22Rv1 (cell line): ENCODE results near the gene AQP11.

Experiments
- H3K27ac ChIP-seq: fragments of 450-650 bp; 2 replicates; pipeline ENCODE4 v1.5.1; 2017
- CTCF ChIP-seq: fragments of 450-650 bp; IDR thresholded peaks from 2 replicates; pipeline ENCODE4 v1.5.1; 2017; ENCODE audit warnings: mild to moderate bottlenecking
- ZFX ChIP-seq: fragments of 450-650 bp; IDR thresholded peaks from 2 replicates; pipeline ENCODE4 v1.6.1; 2017; ENCODE audit warnings: antibody characterized with exemption, borderline replicate concordance

Gene AQP11

DNA sequence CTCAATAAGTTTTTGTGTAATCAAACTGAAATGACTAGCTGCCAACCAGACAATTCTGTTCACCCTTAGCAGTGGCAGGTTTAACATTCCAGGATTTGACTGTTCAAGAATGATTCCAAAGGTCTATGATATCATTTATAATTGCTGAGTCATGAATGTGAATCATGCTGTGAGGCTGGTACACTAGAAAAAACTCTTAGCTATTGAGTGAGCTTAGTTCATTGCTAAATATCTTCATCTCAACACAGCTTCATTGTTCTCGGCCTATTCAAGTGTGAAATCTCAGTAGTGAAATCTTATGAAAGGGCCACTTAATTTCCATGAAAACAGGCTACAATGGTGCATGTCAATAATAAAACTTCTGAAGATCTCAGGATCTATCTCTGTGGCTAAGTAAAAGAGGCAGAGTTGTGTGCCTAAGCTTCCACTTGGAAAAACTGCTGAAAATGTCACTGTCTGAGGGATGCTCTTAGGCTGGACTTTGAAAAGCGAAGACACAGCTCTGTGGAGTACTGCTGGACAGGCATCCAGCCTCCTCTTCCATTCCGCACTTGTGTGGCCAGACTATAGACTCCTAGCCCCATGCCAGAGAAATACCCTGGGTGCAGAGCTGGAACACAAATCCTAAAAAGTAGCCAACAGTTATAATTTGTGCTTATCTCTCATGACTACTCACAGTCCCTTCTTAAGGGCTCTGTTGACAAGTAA, 12.8 kb downstream of the AQP11 start:
- TF ChIP-seq ZFX (no peak), CTCF (no peak)
- H3K27ac ChIP-seq, result no peak overlapping the region

DNA sequence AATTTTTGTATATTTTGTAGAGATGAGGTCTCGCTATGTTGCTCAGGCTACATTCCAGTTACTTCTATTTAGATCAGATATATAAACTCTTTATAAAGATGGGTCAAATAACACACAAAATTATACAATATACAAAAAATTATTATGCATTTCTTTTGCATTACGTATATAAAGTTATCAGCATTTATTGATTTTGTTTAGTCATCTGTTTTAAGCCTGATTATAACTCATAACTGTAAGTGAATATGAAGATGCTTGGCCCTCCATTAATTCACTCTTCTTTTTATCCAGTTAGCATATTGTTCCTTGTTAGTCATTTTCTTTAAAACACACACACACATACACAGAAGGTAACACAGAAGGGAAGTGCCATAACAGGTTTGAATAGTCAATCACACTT, 14.5 kb downstream of the AQP11 start:
- TF ChIP-seq CTCF (no peak), ZFX (no peak)
- H3K27ac ChIP-seq, result no peak overlapping the region

- H3K27ac ChIP-seq, result no peak overlapping the region
- TF ChIP-seq CTCF, result no peak
Observed at GRCh38 chr11:77609234-77609633, 19.5 kb downstream of the AQP11 start.

DNA sequence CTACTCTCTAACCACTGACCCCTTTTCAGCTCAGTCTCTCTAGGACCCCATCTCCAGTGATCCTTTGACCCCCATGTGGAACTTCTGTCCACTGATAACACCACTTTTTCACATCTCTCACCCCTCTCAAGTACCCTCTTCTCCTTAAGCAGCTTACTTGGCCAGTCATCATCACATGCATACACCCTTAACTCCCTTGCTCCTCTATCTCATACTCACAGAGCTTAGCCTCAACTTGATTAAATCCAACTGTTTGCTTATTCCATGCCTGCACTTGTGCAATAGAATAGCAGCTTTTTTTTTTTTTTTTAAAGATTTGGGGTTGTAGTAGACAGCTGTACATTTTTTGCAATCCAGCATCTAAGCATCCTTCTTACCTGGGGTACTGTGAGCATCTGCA, 22.2 kb downstream of the AQP11 start:
- no peak for TF ChIP-seq ZFX
- TF ChIP-seq CTCF, result no peak
- H3K27ac ChIP-seq, result no peak overlapping the region

GRCh38 chr11:77617892-77618291, 28.1 kb downstream of the AQP11 start:
- H3K27ac ChIP-seq, result no peak overlapping the region
- TF ChIP-seq ZFX (no peak), CTCF (no peak)

DNA sequence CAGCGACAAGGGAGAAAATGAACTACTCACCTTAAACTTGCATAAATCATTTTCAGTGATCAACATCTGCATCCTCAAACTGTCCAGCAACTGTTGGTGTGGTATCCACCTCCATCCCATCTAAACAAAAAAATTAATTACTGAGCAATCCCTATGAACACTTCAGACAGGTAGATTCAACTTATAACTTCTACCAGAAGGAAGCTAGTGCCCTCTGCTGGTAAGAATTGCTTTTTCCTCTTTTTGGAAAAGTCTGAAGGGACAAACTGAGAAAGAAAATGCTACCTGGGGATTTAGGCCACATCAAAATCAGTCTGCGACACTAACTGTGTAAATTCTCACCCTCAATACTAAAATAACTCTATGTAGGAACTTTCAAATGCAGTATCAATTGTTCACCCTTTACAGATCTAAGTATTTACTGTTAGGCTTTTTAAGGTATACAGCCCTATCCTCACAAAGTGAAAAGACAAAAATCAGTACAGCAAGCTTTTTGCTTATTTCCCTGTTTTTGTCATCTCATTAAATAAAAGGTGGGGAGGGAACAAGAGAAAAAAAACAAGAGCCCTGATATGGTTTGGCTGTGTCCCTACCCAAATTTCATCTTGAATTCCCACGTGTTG, 29.9 kb downstream of the AQP11 start:
- no peak overlapping the region for H3K27ac ChIP-seq

More for the DNA sequence above, 29.9 kb downstream of the AQP11 start:
- TF ChIP-seq CTCF (peak; percentile 90), ZFX (no peak)
